Medulla oblongata (tissue), 1 donor: Measurements from ENCODE around the gene AMPH.
"Not testable (repeated sequence)": the region's sequence is repeated elsewhere in the genome, so short reads cannot be mapped to it uniquely, and the experiment has no call there.

Source experiments
- DNase-seq: peaks from one replicate; pipeline ENCODE4 v3.0.0-alpha.2; 2015; ENCODE audit errors: extremely low spot score

AMPH gene

DNA sequence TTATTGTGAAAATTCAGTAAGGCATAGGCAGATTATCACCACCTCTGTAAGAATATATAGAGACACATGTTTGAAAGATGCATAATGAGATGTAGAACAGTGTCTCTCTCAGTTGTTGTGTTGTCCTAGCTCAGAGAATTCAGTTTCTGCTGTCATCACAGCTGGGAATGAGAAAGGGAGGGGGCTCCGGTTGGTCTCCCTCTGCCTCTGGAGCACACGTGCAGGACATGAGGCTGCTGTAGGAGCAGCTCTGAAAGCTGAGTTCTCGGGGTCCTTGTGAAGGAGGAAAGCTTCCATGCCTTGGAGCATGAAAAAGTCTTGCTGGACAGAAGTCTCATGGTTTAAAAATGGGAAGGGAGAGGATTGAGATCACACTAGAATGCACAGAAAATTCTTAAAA is 280.4 kb downstream of the AMPH start:
- not testable (repeated sequence) for DNase-seq

DNA sequence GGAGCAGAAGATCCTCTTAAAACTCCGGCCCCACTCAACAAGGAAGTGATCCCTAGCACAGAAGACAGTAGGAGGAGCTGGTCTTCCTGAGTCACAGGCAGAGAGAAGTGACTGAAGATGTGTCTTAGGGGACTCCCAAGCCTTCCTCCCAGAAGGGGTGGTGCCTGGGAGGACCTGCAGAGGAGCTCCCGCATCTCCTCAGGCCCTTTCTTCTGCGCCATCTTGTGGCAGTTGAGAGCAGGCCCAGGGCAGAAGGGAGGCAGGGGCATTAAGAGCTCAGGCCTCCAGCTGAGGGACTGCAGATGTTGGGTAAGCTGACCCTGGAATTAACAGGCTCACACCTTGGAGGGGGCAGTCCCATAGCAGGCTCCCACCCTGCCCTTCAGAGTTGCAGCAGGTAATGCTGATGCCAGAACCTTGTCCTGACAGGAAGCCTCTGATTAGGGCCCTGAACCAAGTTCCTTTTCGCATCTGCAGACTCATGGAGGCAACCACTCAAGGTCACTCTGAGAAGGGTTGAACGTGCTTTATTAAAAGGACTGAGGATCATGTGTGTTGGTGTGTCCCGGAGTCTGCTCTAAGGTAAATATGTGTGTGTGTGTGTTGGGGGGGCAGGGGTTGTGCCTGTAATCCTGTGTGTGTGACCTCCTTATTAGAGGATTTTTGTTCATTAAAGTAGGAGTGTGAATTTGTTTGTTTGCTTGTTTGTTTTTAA is 281.1 kb downstream of the AMPH start:
- DNase-seq: peak; percentile 46

DNA sequence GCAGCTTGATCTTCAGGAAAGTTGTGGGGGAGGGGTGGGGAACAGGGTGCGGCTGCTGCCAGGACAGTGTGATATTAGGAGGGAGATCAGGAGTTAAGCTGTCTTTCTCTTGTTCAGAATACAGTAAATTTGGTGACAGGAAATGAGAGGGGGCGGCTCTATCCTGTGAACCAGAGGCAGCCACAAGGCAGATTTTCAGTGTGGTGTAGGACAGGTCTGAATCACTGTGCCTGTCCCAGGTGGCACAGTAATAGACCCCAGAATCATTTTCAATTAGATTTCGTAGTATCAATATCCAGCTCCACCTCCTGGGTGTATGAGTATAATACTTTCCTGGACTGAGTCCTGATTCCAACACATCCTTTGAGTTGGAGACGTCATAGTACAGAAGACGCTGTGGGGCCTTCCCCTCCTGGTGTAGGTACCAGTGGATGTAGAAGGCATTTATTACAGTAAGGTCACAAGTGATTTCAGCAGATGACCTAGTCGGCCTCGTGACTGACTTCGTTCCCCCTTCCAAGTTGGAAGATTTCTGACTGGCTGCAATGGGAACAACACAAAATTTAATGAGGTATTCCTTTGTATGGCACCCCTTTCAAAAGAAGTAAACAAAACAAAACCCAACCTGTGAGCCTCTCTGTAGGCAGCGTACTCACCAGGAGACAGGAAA is 281.9 kb downstream of the AMPH start:
- not testable (repeated sequence) for DNase-seq

DNA sequence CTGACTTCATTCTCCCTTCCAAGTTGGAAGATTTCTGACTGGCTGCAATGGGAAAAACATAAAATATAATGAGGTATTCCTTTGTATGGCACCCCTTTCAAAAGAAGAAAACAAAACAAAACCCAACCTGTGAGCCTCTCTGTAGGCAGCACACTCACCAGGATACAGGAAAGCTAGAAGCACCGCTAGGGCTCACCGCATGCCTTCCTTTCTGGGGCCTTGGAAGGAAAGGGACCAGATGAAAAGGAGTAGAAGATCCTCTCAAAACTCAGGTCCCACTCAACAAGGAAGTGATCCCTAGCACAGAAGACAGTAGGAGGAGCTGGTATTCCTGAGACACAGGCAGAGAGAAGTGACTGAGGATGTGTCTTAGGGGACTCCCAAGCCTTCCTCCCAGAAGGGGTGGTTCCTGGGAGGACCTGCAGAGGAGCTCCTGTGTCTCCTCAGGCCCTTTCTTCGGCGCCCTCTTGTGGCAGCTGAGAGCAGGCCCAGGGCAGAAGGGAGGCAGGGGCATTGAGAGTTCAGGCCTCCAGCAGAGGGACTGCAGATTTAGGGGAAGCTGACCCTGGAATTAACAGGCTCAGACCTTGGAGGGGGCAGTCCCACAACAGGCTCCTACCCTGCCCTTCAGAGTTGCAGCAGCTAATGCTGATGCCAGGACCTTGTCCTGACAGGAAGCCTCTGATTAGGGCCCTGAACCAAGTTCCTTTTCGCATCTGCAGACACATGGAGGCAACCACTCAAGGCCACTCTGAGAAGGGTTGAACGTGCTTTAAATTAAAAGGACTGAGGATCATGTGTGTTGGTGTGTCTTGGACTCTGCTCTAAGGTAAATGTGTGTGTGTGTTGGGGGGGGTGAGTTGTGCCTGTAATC is 285.6 kb downstream of the AMPH start:
- DNase-seq: not testable (repeated sequence)

DNA sequence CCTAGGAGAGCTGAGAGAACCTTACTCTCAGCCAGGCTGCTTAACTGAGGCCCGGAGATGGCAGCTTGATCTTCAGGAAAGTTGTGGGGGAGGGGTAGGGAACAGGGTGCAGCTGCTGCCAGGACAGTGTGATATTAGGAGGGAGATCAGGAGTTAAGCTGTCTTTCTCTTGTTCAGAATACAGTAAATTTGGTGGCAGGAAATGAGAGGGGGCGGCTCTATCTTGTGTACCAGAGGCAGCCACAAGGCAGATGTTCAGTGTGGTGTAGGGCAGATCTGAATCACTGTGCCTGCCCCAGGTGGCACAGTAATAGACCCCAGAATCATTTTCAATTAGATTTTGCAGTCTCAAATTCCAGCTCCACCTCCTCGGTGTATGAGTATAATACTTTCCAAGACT is 286.4 kb downstream of the AMPH start:
- DNase-seq: not testable (repeated sequence)

DNA sequence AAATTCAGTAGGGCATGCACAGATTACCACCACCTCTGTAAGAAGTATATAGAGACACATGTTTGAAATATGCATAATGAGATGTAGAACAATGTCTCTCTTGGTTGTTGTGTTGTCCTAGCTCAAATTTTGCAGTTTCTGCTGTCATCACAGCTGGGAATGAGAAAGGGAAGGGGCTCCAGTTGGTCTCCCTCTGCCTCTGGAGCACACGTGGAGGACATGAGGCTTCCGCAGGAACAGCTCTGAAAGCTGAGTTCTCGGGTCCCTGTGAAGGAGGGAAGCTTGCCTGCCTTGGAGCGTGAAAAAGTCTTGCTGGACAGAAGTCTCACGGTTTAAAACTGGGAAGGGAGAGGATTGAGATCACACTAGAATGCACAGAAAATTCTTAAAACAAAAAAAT is 289.0 kb downstream of the AMPH start:
- DNase-seq: not testable (repeated sequence)

DNA sequence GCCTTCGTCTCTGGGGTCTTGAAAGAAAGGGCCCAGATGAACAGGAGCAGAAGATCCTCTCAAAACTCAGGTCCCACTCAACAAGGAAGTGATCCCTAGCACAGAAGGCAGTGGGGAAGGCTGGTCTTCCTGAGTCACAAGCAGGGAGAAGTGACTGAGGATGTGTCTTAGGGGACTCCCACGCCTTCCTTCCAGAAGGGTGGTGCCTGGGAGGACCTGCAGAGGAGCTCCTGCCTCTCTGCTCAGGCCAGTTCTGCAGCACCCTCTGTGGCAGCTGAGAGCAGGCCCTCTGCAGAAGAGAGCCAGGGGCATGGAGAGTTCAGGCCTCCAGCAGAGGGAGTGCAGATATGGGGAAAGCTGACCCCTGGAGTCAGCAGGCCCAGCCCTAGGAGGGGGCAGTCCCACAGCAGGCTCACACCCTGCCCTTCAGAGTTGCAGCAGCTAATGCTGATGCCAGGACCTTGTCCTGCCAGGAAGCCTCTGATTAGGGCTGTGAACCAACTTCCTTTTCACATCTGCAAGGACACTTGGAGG is 289.9 kb downstream of the AMPH start:
- DNase-seq: peak; percentile 35

- no peak for DNase-seq
Measured at GRCh38 chr7:38339953-38340819, 291.0 kb downstream of the AMPH start.

GRCh38 chr7:38336148-38336515 is 295.0 kb downstream of the AMPH start:
- DNase-seq: not testable (repeated sequence)

DNA sequence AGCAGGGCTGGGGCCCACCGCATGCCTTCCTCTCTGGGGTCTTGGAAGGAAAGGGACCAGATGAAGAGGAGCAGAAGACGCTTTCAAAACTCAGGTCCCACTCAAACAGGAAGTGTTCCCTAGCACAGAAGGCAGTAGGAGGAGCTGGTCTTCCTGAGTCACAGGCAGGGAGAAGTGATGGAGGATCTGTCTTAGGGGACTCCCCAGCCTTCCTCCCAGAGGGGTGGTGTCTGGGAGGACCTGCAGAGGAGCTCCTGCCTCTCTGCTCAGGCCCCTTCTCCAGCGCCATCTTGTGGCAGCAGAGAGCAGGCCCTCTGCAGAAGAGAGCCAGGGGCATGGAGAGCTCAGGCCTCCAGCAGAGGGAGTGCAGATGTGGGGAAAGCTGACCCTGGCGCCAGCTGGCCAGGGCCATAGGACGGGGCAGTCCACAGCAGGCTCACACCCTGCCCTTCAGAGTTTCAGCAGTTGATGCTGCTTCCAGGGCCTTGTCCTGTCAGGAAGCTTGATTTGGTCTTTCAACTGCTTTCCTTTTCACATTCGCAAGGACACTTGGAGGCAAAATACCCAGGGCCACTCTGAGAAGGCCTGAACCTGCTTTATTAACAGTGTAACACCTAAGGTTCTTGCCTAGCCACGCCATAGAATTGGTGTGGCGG is 295.6 kb downstream of the AMPH start:
- peak; percentile 96 for DNase-seq

DNA sequence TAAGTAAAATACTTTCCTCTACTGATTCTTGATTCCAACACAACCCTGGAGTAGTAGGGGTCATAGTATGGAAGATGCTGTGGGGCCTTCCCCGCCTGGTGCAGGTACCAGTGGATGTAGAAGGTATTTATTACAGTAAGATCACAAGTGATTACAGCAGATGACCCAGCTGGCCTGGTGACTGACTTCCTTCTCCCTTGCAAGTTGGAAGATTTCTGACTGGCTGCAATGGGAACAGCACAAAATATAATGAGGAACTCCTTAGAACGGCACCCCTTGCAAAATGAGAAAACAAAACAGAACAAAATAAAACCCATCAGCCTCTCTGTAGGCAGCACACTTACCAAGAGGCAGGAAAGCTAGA is 296.1 kb downstream of the AMPH start:
- peak; percentile 58 for DNase-seq

GRCh38 chr7:38334163-38334562 is 297.0 kb downstream of the AMPH start:
- DNase-seq: no peak
